B cell (primary cell): ENCODE measurements around the gene ABCF3. TPM values are rescaled to one million over a fixed set of nuclear protein-coding genes. Genes with fewer than 3 reads are reported as not detected.

Experiments used
- ATAC-seq: fragments of 200-7000 bp; cut with Tn5 transposase; one replicate; pipeline ENCODE4 v1.10.0; 2021; ENCODE audit warnings: low read depth, mild to moderate bottlenecking, moderate number of reproducible peaks, moderate library complexity
- CTCF ChIA-PET: fragments of 350-600 bp; sonication (Branson Sonifier 250); formaldehyde crosslinking; loops from one replicate; lab custom pipeline; 2021; ENCODE audit warnings: antibody characterized with exemption, inconsistent platforms; lab: Charles Lee
- POLR2A ChIA-PET: fragments of 350-600 bp; sonication (Branson Sonifier 250); formaldehyde crosslinking; loops from one replicate; lab custom pipeline; 2021; ENCODE audit warnings: antibody characterized with exemption; lab: Charles Lee
- DNase-seq: peaks from one replicate; pipeline ENCODE4 v3.0.0; 2013
- H2AFZ ChIP-seq: 2 replicates; pipeline ENCODE4 v1.6.1; 2012; ENCODE audit warnings: mild to moderate bottlenecking, low read depth, low read length; ENCODE audit not compliant: insufficient read depth, poor library complexity, severe bottlenecking
- H3K27ac ChIP-seq, 2 donors: 1 replicate in 1 of 2; 2 replicates in 1 of 2; pipeline ENCODE4 v1.5.1; 2012 to 2013; ENCODE audit warnings: low read length in 2 of 2, mild to moderate bottlenecking in 2 of 2, moderate library complexity in 1 of 2
- H3K27me3 ChIP-seq, 4 experiments: fragments of 200-600 bp in 1 of 4; sonication (generic) in 1 of 4; replicated peaks in 1 of 4; 1 replicate in 2 of 4; 2 replicates in 2 of 4; pipeline versions ENCODE4 v1.6.1 to v1.7.0; 2013 to 2016; ENCODE audit warnings: low read length in 3 of 4, mild to moderate bottlenecking in 2 of 4, mixed read lengths in 1 of 4, moderate library complexity in 1 of 4; ENCODE audit not compliant: insufficient read depth in 4 of 4, control insufficient read depth in 3 of 4; ENCODE audit errors: control extremely low read depth in 1 of 4
- H3K36me3 ChIP-seq, 2 experiments: replicated peaks in 1 of 2; 1 replicate in 1 of 2; 2 replicates in 1 of 2; pipeline versions ENCODE4 v1.6.1 to v1.7.1; 2013; ENCODE audit warnings: low read length in 1 of 2; ENCODE audit not compliant: insufficient read depth in 2 of 2, control insufficient read depth in 1 of 2; ENCODE audit errors: control extremely low read depth in 1 of 2, extremely low read depth in 1 of 2
- H3K4me1 ChIP-seq, 2 donors: fragments of 200-600 bp in 1 of 2; sonication (generic) in 1 of 2; 1 replicate in 1 of 2; 2 replicates in 1 of 2; pipeline versions ENCODE4 v1.5.1 to v1.6.1; 2013 to 2017; ENCODE audit warnings: low read length in 2 of 2; ENCODE audit not compliant: control insufficient read depth in 2 of 2, insufficient read depth in 2 of 2
- H3K4me2 ChIP-seq: replicated peaks from 2 replicates; pipeline ENCODE3; 2012; ENCODE audit warnings: mild to moderate bottlenecking, low read depth, low read length; ENCODE audit not compliant: poor library complexity, severe bottlenecking
- H3K4me3 ChIP-seq, 5 experiments: fragments of 200-600 bp in 1 of 5; sonication (generic) in 1 of 5; 1 replicate in 3 of 5; 2 replicates in 2 of 5; pipeline versions ENCODE4 v1.5.1 to v1.7.0; 2011 to 2016; ENCODE audit warnings: low read length in 4 of 5, mild to moderate bottlenecking in 4 of 5, low read depth in 2 of 5, control low read depth in 1 of 5, moderate library complexity in 1 of 5; ENCODE audit not compliant: insufficient read depth in 1 of 5; ENCODE audit errors: control extremely low read depth in 1 of 5, extremely low read depth in 1 of 5
- H3K79me2 ChIP-seq: fragments of 200-600 bp; sonication (generic); one replicate; pipeline ENCODE4 v1.6.0; 2016; ENCODE audit warnings: low read length; ENCODE audit not compliant: control insufficient read depth, insufficient read depth
- H3K9ac ChIP-seq: fragments of 200-600 bp; sonication (generic); 2 replicates; pipeline ENCODE4 v1.6.1; 2017; ENCODE audit warnings: mild to moderate bottlenecking, low read length, moderate library complexity
- H3K9me3 ChIP-seq, 3 donors: one replicate each; pipeline versions ENCODE4 v1.6.1 to v1.7.1; 2013; ENCODE audit warnings: low read length in 2 of 3; ENCODE audit not compliant: control insufficient read depth in 2 of 3, insufficient read depth in 1 of 3; ENCODE audit errors: control extremely low read depth in 1 of 3
- H4K20me1 ChIP-seq: 2 replicates; pipeline ENCODE4 v1.6.0; 2012; ENCODE audit warnings: mild to moderate bottlenecking, low read length; ENCODE audit not compliant: insufficient read depth, control insufficient read depth, poor library complexity, severe bottlenecking
- H3K27ac Mint-ChIP-seq: one replicate; pipeline ENCODE4 v1.8.0; 2021; ENCODE audit warnings: mixed read lengths
- H3K27me3 Mint-ChIP-seq: one replicate; pipeline ENCODE4 v1.8.0; 2021; ENCODE audit warnings: mixed read lengths
- H3K4me1 Mint-ChIP-seq: one replicate; pipeline ENCODE4 v1.8.0; 2021; ENCODE audit warnings: mixed read lengths
- H3K4me3 Mint-ChIP-seq: one replicate; pipeline ENCODE4 v1.8.0; 2021; ENCODE audit warnings: mixed read lengths
- H3K9me3 Mint-ChIP-seq: one replicate; pipeline ENCODE4 v1.8.0; 2022; ENCODE audit warnings: mixed read lengths; ENCODE audit not compliant: insufficient read depth
- EZH2 ChIP-seq: IDR thresholded peaks from 2 replicates; pipeline ENCODE4 v1.6.1; 2012; ENCODE audit warnings: borderline replicate concordance, low read depth, mild to moderate bottlenecking, moderate library complexity, low read length; ENCODE audit not compliant: insufficient read depth, poor library complexity, severe bottlenecking
- WGBS: methylation state at CpG from one replicate; pipeline ENCODE4 v1.1.5; 2013; ENCODE audit warnings: missing lambda C conversion rate; ENCODE audit not compliant: insufficient coverage; 5-methylcytosine and 5-hydroxymethylcytosine counted together
- intact Hi-C: fragments of 100-400 bp; cut with micrococcal nuclease; formaldehyde crosslinking; loops from one replicate; pipeline ENCODE4 v1.10.0; 2022
- polyA plus RNA-seq: library from polyadenylated mRNA; depleted of rRNA; stranded (reverse); fragments of >200 nt; gene quantifications from 2 replicates; pipeline ENCODE4 v1.2.3, GENCODE V29; 2012
- total RNA-seq, 2 donors: library from RNA; stranded (reverse); fragments of 120-200 nt in 1 of 2; gene quantifications; 1 replicate in 1 of 2; 2 replicates in 1 of 2; pipeline versions ENCODE4 v1.2.3 to v1.2.4, GENCODE V29; 2013 to 2022
- TF ChIP-seq, protein P1 (sequence below): fragments of 200-600 bp; IDR thresholded peaks from one replicate; pipeline ENCODE4 v1.8.0; 2022; ENCODE audit warnings: antibody characterized with exemption, mild to moderate bottlenecking

ABCF3 gene
- total and polyA plus RNA-seq, 2 donors (not counting 1 experiment from before 2014, with no cell fraction given), result 74.0 to 115 TPM

DNA sequence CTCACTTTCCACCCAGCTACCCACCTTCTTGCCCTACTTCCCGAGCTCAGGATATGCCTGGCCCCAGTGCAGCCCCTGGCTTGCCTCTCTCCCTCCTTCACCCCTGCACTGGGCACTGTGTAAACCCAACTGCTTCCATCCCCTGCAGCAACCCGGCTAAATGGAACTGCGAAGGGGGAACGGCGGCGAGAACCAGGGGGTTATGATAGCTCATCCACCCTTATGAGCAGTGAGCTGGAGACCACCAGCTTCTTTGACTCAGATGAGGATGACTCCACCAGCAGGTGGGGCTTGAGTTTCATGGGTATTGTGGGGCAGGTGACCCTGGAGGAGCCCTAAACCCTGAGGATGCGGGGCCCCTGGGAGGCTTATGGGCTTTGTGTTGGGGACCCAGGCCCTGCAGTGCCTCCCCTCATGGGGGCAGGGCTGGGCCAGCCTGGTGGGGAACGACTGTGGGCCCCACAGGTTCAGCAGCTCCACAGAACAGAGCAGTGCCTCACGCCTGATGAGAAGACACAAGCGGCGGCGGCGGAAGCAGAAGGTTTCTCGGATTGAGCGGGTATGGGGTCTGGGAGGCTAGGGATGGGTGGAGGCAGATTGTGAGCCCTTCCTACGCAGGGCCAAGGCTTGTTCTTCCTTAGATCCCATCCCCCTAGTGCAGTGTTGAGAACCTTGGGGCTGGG, 21.2 kb upstream of the ABCF3 start:
- DNase-seq (no peak), ATAC-seq (no peak)
- POLR2A ChIA-PET, result interaction anchor here (0.5 kb wide), 1 partner anchor 90 kb away, joined by 4 read pairs; no protein-coding TSS in a partner anchor
- H4K20me1 ChIP-seq, result peaks cover 43% of the 10 kb centered on the region
- WGBS, result over 99% methylated on average over 13 of the region's 16 CpGs
- Mint-ChIP-seq H3K4me3 (no peak overlapping the region), H3K9me3 (no peaks in the 10 kb centered on the region), H3K27me3 (no peaks in the 10 kb centered on the region), H3K27ac (no peak overlapping the region), H3K4me1 (peaks cover 10% of the 10 kb centered on the region)
- CTCF ChIA-PET, result interaction anchor here (0.6 to 1.2 kb wide), 3 partner anchors 13 to 137 kb away, joined by 3 to 4 read pairs (median 3); no protein-coding TSS in a partner anchor
- no peak overlapping the region for H3K4me3 ChIP-seq
- peaks cover 0 to 50% of the 10 kb centered on the region in 2 experiments for H3K36me3 ChIP-seq
- no peak overlapping the region for H3K9ac ChIP-seq
- H3K9me3 ChIP-seq, result no peaks in the 10 kb centered on the region
- H2AFZ ChIP-seq, result no peak overlapping the region
- H3K27ac ChIP-seq, result no peak overlapping the region
- H3K79me2 ChIP-seq, result peaks cover 58% of the 10 kb centered on the region
- intact Hi-C loops, result no loop called here
- no peak for TF ChIP-seq EZH2
- TF ChIP-seq, protein P1, sequence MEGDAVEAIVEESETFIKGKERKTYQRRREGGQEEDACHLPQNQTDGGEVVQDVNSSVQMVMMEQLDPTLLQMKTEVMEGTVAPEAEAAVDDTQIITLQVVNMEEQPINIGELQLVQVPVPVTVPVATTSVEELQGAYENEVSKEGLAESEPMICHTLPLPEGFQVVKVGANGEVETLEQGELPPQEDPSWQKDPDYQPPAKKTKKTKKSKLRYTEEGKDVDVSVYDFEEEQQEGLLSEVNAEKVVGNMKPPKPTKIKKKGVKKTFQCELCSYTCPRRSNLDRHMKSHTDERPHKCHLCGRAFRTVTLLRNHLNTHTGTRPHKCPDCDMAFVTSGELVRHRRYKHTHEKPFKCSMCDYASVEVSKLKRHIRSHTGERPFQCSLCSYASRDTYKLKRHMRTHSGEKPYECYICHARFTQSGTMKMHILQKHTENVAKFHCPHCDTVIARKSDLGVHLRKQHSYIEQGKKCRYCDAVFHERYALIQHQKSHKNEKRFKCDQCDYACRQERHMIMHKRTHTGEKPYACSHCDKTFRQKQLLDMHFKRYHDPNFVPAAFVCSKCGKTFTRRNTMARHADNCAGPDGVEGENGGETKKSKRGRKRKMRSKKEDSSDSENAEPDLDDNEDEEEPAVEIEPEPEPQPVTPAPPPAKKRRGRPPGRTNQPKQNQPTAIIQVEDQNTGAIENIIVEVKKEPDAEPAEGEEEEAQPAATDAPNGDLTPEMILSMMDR, result no peak
- H3K4me1 ChIP-seq, result no peaks in the 10 kb centered on the region
- no peak overlapping the region for H3K4me2 ChIP-seq
- no peaks in the 10 kb centered on the region for H3K27me3 ChIP-seq

DNA sequence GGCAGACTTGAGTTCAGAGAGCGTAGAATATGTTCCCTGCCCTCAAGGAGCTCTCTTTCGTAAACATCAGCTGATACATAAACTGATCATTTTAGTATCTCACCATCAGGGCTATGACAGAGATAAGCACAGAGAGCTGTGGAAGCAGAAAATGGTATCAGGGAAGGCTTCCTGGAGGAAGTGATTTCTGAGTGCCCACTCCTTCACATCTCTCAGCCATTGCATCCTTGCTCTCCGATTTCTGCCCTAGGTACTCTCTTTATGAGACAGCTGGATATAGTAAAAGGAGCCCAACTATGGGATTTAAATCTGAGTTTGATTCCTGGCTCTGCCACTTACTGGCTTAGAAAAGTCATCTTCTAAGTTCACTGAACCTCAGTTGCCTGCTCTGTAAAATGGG, 20.5 kb upstream of the ABCF3 start:
- ATAC-seq (no peak), DNase-seq (no peak)
- Histone ChIP-seq H3K4me3 (no peak overlapping the region), H3K4me1 (no peaks in the 10 kb centered on the region), H3K79me2 (peaks cover 50% of the 10 kb centered on the region), H3K36me3 (peaks cover 0 to 53% of the 10 kb centered on the region in 2 experiments), H4K20me1 (peaks cover 37% of the 10 kb centered on the region), H3K27me3 (no peaks in the 10 kb centered on the region), H3K9ac (no peak overlapping the region), H3K27ac (no peak overlapping the region), H3K9me3 (no peaks in the 10 kb centered on the region), H3K4me2 (no peak overlapping the region), H2AFZ (no peak overlapping the region)
- CTCF ChIA-PET, result no interaction called here
- WGBS, result no CpG with 5 or more reads among the region's 3 CpGs
- H3K4me3 Mint-ChIP-seq, result no peak overlapping the region
- peaks cover 6% of the 10 kb centered on the region for H3K4me1 Mint-ChIP-seq
- POLR2A ChIA-PET, result no interaction called here
- H3K27ac Mint-ChIP-seq, result no peak overlapping the region
- intact Hi-C loops, result no loop called here
- no peaks in the 10 kb centered on the region for H3K27me3 Mint-ChIP-seq
- no peak for TF ChIP-seq EZH2
- TF ChIP-seq, protein P1, result no peak
- H3K9me3 Mint-ChIP-seq, result no peaks in the 10 kb centered on the region
